GM18519 (cell line): ENCODE results near the gene CUX1.
A peak's percentile ranks its signal among the peaks of the same experiment; 100 is the strongest.
"Not testable (repeated sequence)": the region's sequence is repeated elsewhere in the genome, so short reads cannot be mapped to it uniquely, and the experiment has no call there.

ENCODE experiments used
- ATAC-seq: cut with Tn5 transposase; IDR thresholded peaks from one replicate; pipeline ENCODE4 v1.9.1; 2021; ENCODE audit warnings: mild to moderate bottlenecking, moderate library complexity; ENCODE audit not compliant: unreplicated experiment, low FRiP score

CUX1 gene

GRCh38 chr7:101972627-101973026 is 155.2 kb downstream of the CUX1 start:
- ATAC-seq, result no peak

GRCh38 chr7:101973130-101973529 is 155.7 kb downstream of the CUX1 start:
- no peak for ATAC-seq

GRCh38 chr7:101974393-101974792 is 157.0 kb downstream of the CUX1 start:
- no peak for ATAC-seq

- no peak for ATAC-seq
These were observed 157.6 kb downstream of the CUX1 start for GRCh38 chr7:101975046-101975445.

- no peak for ATAC-seq
These were observed 159.0 kb downstream of the CUX1 start for GRCh38 chr7:101976411-101976810.

- no peak for ATAC-seq
These were observed 159.8 kb downstream of the CUX1 start for GRCh38 chr7:101977249-101977648.

GRCh38 chr7:101978683-101979082 is 161.3 kb downstream of the CUX1 start:
- no peak for ATAC-seq

GRCh38 chr7:101983147-101983811 is 165.9 kb downstream of the CUX1 start:
- no peak for ATAC-seq

GRCh38 chr7:101984133-101984879 is 166.9 kb downstream of the CUX1 start:
- no peak for ATAC-seq

- ATAC-seq, result no peak
These were observed 167.9 kb downstream of the CUX1 start for GRCh38 chr7:101985057-101985902.

GRCh38 chr7:101985903-101986734 is 168.7 kb downstream of the CUX1 start:
- ATAC-seq, result no peak

GRCh38 chr7:101987494-101987893 is 170.1 kb downstream of the CUX1 start:
- ATAC-seq, result no peak

- not testable (repeated sequence) for ATAC-seq
These were observed 170.6 kb downstream of the CUX1 start for GRCh38 chr7:101988060-101988459.

- ATAC-seq, result no peak
These were observed 171.1 kb downstream of the CUX1 start for GRCh38 chr7:101988513-101988912.

- no peak for ATAC-seq
These were observed 171.7 kb downstream of the CUX1 start for GRCh38 chr7:101989101-101989500.

GRCh38 chr7:101990811-101991418 is 173.5 kb downstream of the CUX1 start:
- peak; percentile 59 for ATAC-seq

GRCh38 chr7:101991860-101992259 is 174.4 kb downstream of the CUX1 start:
- no peak for ATAC-seq

GRCh38 chr7:101993311-101993710 is 175.9 kb downstream of the CUX1 start:
- no peak for ATAC-seq

GRCh38 chr7:101995121-101995520 is 177.7 kb downstream of the CUX1 start:
- ATAC-seq, result no peak

GRCh38 chr7:101996131-101996691 is 178.8 kb downstream of the CUX1 start:
- no peak for ATAC-seq
